Testis (tissue), 2 donors: ENCODE data around the gene APOBEC3B.

Experiments
- POLR2A ChIP-seq: fragments of 450-650 bp; IDR thresholded peaks from one replicate; pipeline ENCODE4 v1.6.1; 2017; ENCODE audit warnings: antibody characterized with exemption, mild to moderate bottlenecking, moderate library complexity
- TF ChIP-seq, protein P1 (sequence below), 3 experiments: fragments of 450-650 bp in 2 of 3; fragments of 200-600 bp in 1 of 3; sonication (generic) in 1 of 3; IDR thresholded peaks; one replicate each; pipeline ENCODE4 v1.5.1; 2016 to 2019; ENCODE audit warnings: antibody characterized with exemption in 3 of 3, mild to moderate bottlenecking in 2 of 3, moderate library complexity in 1 of 3

DNA sequence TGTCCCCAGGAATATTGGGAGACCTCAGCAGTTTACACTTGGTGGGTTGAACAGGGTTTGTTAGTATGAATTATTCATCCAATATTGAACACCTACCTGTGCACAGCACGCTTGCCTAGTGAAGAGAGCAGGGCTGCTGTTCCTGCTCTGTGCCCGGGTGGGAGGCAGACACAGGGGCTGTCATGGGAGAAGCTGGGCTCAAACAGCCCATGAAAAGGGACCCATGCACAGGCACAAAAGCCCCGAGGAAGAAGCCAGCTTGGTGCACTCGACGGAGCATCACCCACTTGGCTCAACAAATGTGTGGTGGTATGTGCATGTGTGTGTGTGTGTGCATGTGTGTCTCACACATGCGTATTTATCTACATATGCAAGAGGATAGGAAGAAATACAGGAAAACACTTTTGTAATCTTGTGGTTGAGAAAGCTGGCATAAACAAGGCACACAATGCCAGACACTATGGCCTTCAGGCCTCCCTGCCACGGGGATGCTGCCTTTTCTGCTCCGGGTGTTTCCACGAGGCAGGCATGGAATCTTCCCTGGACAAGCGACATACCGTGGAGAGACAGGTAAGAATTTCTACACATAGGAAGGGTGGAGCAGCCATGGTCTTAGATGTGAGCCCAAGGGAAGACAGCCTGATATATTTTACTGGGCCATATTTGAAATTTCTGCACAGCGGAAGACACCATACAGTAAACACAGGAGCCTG, 29.7 kb upstream of the APOBEC3B start:
- no peak for TF ChIP-seq POLR2A
- TF ChIP-seq, protein P1, sequence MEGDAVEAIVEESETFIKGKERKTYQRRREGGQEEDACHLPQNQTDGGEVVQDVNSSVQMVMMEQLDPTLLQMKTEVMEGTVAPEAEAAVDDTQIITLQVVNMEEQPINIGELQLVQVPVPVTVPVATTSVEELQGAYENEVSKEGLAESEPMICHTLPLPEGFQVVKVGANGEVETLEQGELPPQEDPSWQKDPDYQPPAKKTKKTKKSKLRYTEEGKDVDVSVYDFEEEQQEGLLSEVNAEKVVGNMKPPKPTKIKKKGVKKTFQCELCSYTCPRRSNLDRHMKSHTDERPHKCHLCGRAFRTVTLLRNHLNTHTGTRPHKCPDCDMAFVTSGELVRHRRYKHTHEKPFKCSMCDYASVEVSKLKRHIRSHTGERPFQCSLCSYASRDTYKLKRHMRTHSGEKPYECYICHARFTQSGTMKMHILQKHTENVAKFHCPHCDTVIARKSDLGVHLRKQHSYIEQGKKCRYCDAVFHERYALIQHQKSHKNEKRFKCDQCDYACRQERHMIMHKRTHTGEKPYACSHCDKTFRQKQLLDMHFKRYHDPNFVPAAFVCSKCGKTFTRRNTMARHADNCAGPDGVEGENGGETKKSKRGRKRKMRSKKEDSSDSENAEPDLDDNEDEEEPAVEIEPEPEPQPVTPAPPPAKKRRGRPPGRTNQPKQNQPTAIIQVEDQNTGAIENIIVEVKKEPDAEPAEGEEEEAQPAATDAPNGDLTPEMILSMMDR (IDR thresholded peaks at IDR 0.05) = no peak
